H9 (cell line): ENCODE data around the gene ZNRF2. TPM values are rescaled to one million over a fixed set of nuclear protein-coding genes. Genes with fewer than 3 reads are reported as not detected.
A peak's percentile ranks its signal among the peaks of the same experiment; 100 is the strongest.

Experiments
- DNase-seq: peaks from one replicate; pipeline ENCODE4 v3.0.0-alpha.2; 2017
- H2AFZ ChIP-seq: one replicate; pipeline ENCODE4 v1.6.1; 2013; ENCODE audit warnings: mild to moderate bottlenecking, low read length, control low read depth, moderate library complexity
- H2AK5ac ChIP-seq: 2 replicates; pipeline ENCODE4 v1.6.1; 2013; ENCODE audit warnings: low read length, control low read depth, mixed read lengths; ENCODE audit not compliant: insufficient read length
- H2BK120ac ChIP-seq: one replicate; pipeline ENCODE4 v1.6.1; 2013; ENCODE audit warnings: low read depth, mild to moderate bottlenecking, low read length, control low read depth, inconsistent platforms; ENCODE audit not compliant: poor library complexity, severe bottlenecking
- H2BK12ac ChIP-seq: 2 replicates; pipeline ENCODE4 v1.6.1; 2013; ENCODE audit warnings: low read length, control low read depth, mixed read lengths, low read depth; ENCODE audit not compliant: insufficient read length
- H2BK15ac ChIP-seq: 2 replicates; pipeline ENCODE4 v1.6.1; 2013; ENCODE audit warnings: low read depth, low read length, control low read depth
- H2BK20ac ChIP-seq: one replicate; pipeline ENCODE4 v1.6.1; 2013; ENCODE audit warnings: low read depth, mild to moderate bottlenecking, low read length, control low read depth, inconsistent platforms; ENCODE audit not compliant: poor library complexity, severe bottlenecking
- H2BK5ac ChIP-seq: 2 replicates; pipeline ENCODE4 v1.6.1; 2013; ENCODE audit warnings: low read length, control low read depth, mixed read lengths; ENCODE audit not compliant: insufficient read length
- H3K14ac ChIP-seq: 2 replicates; pipeline ENCODE4 v1.6.1; 2013; ENCODE audit warnings: low read length, control low read depth; ENCODE audit not compliant: insufficient read depth
- H3K18ac ChIP-seq: 2 replicates; pipeline ENCODE4 v1.6.1; 2013; ENCODE audit warnings: low read depth, mild to moderate bottlenecking, mixed read lengths, low read length, control low read depth; ENCODE audit not compliant: insufficient read length
- H3K23ac ChIP-seq: 2 replicates; pipeline ENCODE4 v1.6.1; 2013; ENCODE audit warnings: low read length, control low read depth, mixed read lengths, low read depth; ENCODE audit not compliant: insufficient read length
- H3K23me2 ChIP-seq: 2 replicates; pipeline ENCODE4 v1.6.1; 2013; ENCODE audit warnings: low read depth, mild to moderate bottlenecking, mixed read lengths, low read length, control low read depth; ENCODE audit not compliant: insufficient read length, poor library complexity, severe bottlenecking
- H3K27ac ChIP-seq: 2 replicates; pipeline ENCODE4 v1.5.1; 2013; ENCODE audit warnings: low read length, control low read depth, mixed read lengths, low read depth; ENCODE audit not compliant: insufficient read length
- H3K27me3 ChIP-seq: 2 replicates; pipeline ENCODE4 v1.6.1; 2013; ENCODE audit warnings: low read length, control low read depth, inconsistent platforms; ENCODE audit not compliant: insufficient read depth
- H3K4ac ChIP-seq: 2 replicates; pipeline ENCODE4 v1.6.1; 2013; ENCODE audit warnings: low read depth, mild to moderate bottlenecking, control low read depth, inconsistent platforms, low read length, moderate library complexity
- H3K4me1 ChIP-seq: 2 replicates; pipeline ENCODE4 v1.6.1; 2013; ENCODE audit warnings: low read length, control low read depth, inconsistent platforms; ENCODE audit not compliant: insufficient read depth
- H3K4me2 ChIP-seq: 2 replicates; pipeline ENCODE4 v1.6.1; 2013; ENCODE audit warnings: low read length, control low read depth, mixed read lengths; ENCODE audit not compliant: insufficient read length, insufficient read depth
- H3K56ac ChIP-seq: 2 replicates; pipeline ENCODE4 v1.6.1; 2013; ENCODE audit warnings: low read depth, mild to moderate bottlenecking, mixed read lengths, low read length, control low read depth; ENCODE audit not compliant: insufficient read length
- H3K79me1 ChIP-seq: 2 replicates; pipeline ENCODE4 v1.6.1; 2013; ENCODE audit warnings: low read depth, mild to moderate bottlenecking, moderate library complexity, low read length, control low read depth, inconsistent platforms; ENCODE audit not compliant: insufficient read depth, poor library complexity, severe bottlenecking
- H3K79me2 ChIP-seq: 2 replicates; pipeline ENCODE4 v1.6.1; 2013; ENCODE audit warnings: low read length, control low read depth, inconsistent platforms; ENCODE audit not compliant: insufficient read depth
- H3K9ac ChIP-seq: 2 replicates; pipeline ENCODE4 v1.6.1; 2013; ENCODE audit warnings: low read length, control low read depth, mixed read lengths; ENCODE audit not compliant: insufficient read length; ENCODE audit errors: extremely low read depth
- H3K9me3 ChIP-seq: one replicate; pipeline ENCODE4 v1.6.1; 2013; ENCODE audit warnings: low read depth, low read length, inconsistent platforms; ENCODE audit not compliant: control insufficient read depth
- H3T11ph ChIP-seq: one replicate; pipeline ENCODE4 v1.6.1; 2013; ENCODE audit warnings: mild to moderate bottlenecking, low read length, control low read depth, inconsistent platforms
- H4K20me1 ChIP-seq: one replicate; pipeline ENCODE4 v1.6.1; 2013; ENCODE audit not compliant: control insufficient read depth, insufficient read length, insufficient read depth
- H4K5ac ChIP-seq: 2 replicates; pipeline ENCODE4 v1.6.1; 2013; ENCODE audit warnings: low read depth, mild to moderate bottlenecking, mixed read lengths, low read length, control low read depth; ENCODE audit not compliant: insufficient read length
- H4K8ac ChIP-seq: replicated peaks from 2 replicates; pipeline ENCODE4 v1.6.1; 2013; ENCODE audit warnings: low read length, control low read depth, mixed read lengths, low read depth; ENCODE audit not compliant: insufficient read length
- H4K91ac ChIP-seq: 2 replicates; pipeline ENCODE4 v1.6.1; 2013; ENCODE audit warnings: low read depth, mild to moderate bottlenecking, moderate library complexity, mixed read lengths, low read length, control low read depth; ENCODE audit not compliant: insufficient read length
- H3K27ac Mint-ChIP-seq, 3 experiments: 2 replicates in 2 of 3; 3 replicates in 1 of 3; pipeline ENCODE4 v1.8.0; 2020 to 2021; ENCODE audit warnings: mixed read lengths in 3 of 3, mild to moderate bottlenecking in 1 of 3, moderate library complexity in 1 of 3
- H3K27me3 Mint-ChIP-seq: 2 replicates; pipeline ENCODE4 v1.8.0; 2021; ENCODE audit warnings: low read depth, mild to moderate bottlenecking, moderate library complexity, mixed read lengths
- H3K36me3 Mint-ChIP-seq, 3 experiments: 2 replicates in 2 of 3; 3 replicates in 1 of 3; pipeline ENCODE4 v1.8.0; 2020 to 2021; ENCODE audit warnings: low read depth in 3 of 3, mixed read lengths in 3 of 3; ENCODE audit not compliant: insufficient read depth in 1 of 3
- H3K4me1 Mint-ChIP-seq, 2 experiments: 2 replicates each; pipeline ENCODE4 v1.8.0; 2020; ENCODE audit warnings: mixed read lengths in 2 of 2
- H3K4me3 Mint-ChIP-seq, 2 experiments: 2 replicates in 1 of 2; 3 replicates in 1 of 2; pipeline ENCODE4 v1.8.0; 2020 to 2021; ENCODE audit warnings: mild to moderate bottlenecking in 2 of 2, mixed read lengths in 2 of 2, moderate library complexity in 1 of 2
- H3K9me3 Mint-ChIP-seq, 2 experiments: 2 replicates in 1 of 2; 3 replicates in 1 of 2; pipeline ENCODE4 v1.8.0; 2020; ENCODE audit warnings: mild to moderate bottlenecking in 2 of 2, mixed read lengths in 2 of 2, moderate library complexity in 1 of 2
- CTCF ChIP-seq: fragments of 200-600 bp; sonication (generic); conservative IDR thresholded peaks from 3 replicates; pipeline ENCODE4 v1.8.0; 2021; ENCODE audit warnings: antibody characterized with exemption, mild to moderate bottlenecking
- WGBS: extraction: QIAGEN DNeasy Blood & Tissue Kit; methylation state at CpG from one replicate; pipeline ENCODE4 v1.1.7; 2013; ENCODE audit warnings: missing lambda C conversion rate, low lambda C conversion rate, mixed read lengths; ENCODE audit not compliant: insufficient read length; ENCODE audit errors: extremely low coverage; 5-methylcytosine and 5-hydroxymethylcytosine counted together
- total RNA-seq: library from RNA; stranded (reverse); gene quantifications from 2 replicates; pipeline ENCODE4 v1.2.1, GENCODE V29; 2021

ZNRF2 gene
- total RNA-seq, 1 experiment from 2014 or later: 16.5 TPM

- H3T11ph ChIP-seq: no peak overlapping the region
- no peaks in the 10 kb centered on the region for H3K9me3 ChIP-seq
- Mint-ChIP-seq H3K4me3 (no peak overlapping the region), H3K4me1 (peaks cover 7 to 22% of the 10 kb centered on the region in 2 experiments), H3K9me3 (no peaks in the 10 kb centered on the region), H3K27me3 (no peaks in the 10 kb centered on the region), H3K36me3 (0 out of 7 replicates have a peak, but pooled peaks cover 0 to 6% (median 0%) of the 10 kb centered on the region in 3 experiments), H3K27ac (peak overlapping the region in 1 of 3 experiments; percentile 31; a peak in 1 of 7 replicates)
- H4K5ac ChIP-seq: no peak overlapping the region
- no peak overlapping the region for H3K4ac ChIP-seq
- no peak overlapping the region for H2AFZ ChIP-seq
- H4K91ac ChIP-seq: no peak overlapping the region
- H3K18ac ChIP-seq: no peak overlapping the region
- no peak for TF ChIP-seq CTCF
- no CpG with 5 or more reads among the region's 3 CpGs for WGBS
- no peak overlapping the region for H2BK5ac ChIP-seq
- H4K20me1 ChIP-seq: no peaks in the 10 kb centered on the region
- no peak overlapping the region for H2BK120ac ChIP-seq
- no peak overlapping the region for H3K14ac ChIP-seq
- H2BK12ac ChIP-seq: no peak overlapping the region
- no peak overlapping the region for H3K56ac ChIP-seq
- no peak overlapping the region for H2BK15ac ChIP-seq
- no peak overlapping the region for H3K9ac ChIP-seq
- no peak overlapping the region for H3K27ac ChIP-seq
- H3K23me2 ChIP-seq: no peaks in the 10 kb centered on the region
- no peaks in the 10 kb centered on the region for H3K27me3 ChIP-seq
- H2BK20ac ChIP-seq: no peak overlapping the region
- H3K23ac ChIP-seq: no peak overlapping the region
- H2AK5ac ChIP-seq: no peak overlapping the region
- no peak overlapping the region for H3K4me2 ChIP-seq
- no peaks in the 10 kb centered on the region for H3K79me1 ChIP-seq
- DNase-seq: no peak
- no peaks in the 10 kb centered on the region for H3K79me2 ChIP-seq
- H4K8ac ChIP-seq: no peak overlapping the region
- no peaks in the 10 kb centered on the region for H3K4me1 ChIP-seq
Observed at GRCh38 chr7:30363778-30364563, 79.6 kb downstream of the ZNRF2 start.
